ENCODE results near the gene GNGT2. TPM values are rescaled to one million over a fixed set of nuclear protein-coding genes. Genes with fewer than 3 reads are reported as not detected.

The GNGT2 gene
- total RNA-seq, 2 donors from 2014 or later = 1.1 TPM; not detected in 1

- 94 to 96% methylated on average over 2 to 3 of the region's 3 CpGs for WGBS, 2 experiments (ENCODE audit: insufficient coverage in 1 of 2, insufficient read length in 1 of 2)
- H3K4me3 Mint-ChIP-seq = no peak overlapping the region
Observed at GRCh38 chr17:49258394-49258793, 48.0 kb upstream of the GNGT2 start.

DNA sequence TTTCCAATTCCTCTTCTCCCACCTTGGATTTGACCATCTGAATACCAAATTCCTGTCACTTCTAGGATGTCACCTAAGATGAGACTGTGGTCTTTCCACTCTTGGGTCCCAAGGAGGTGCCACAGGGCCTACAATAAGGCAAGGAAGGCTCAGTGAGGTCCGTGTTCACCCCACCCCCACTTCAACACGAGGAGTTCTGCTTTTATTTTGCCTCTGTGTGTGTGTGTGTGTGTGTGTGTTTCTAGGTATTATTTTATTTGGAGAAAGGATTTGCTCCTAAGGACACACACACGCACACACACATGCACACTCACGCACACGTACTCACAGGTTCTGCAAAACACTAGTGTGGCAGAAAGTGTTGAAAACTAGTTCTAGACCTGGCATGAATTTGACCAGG is 44.8 kb upstream of the GNGT2 start:
- 89 to 98% methylated on average over 2 to 3 of the region's 5 CpGs for WGBS, 2 experiments (ENCODE audit: insufficient coverage in 1 of 2, insufficient read length in 1 of 2)
- Mint-ChIP-seq H3K36me3 (ENCODE audit: low read depth) (no peaks in the 10 kb centered on the region), H3K27me3 (ENCODE audit: insufficient read depth) (peaks cover 7% of the 10 kb centered on the region), H3K4me3 (no peak overlapping the region), H3K27ac (no peak overlapping the region), H3K4me1 (peaks cover 1% of the 10 kb centered on the region), H3K9me3 (no peaks in the 10 kb centered on the region)
- no peak overlapping the region for H3K27ac ChIP-seq (ENCODE audit: low read depth, low read length)
- no peaks in the 10 kb centered on the region for H3K36me3 ChIP-seq (ENCODE audit: control insufficient read depth, insufficient read depth, low read length)
- no peak for DNase-seq
- no peaks in the 10 kb centered on the region for H3K4me1 ChIP-seq (ENCODE audit: control insufficient read depth, insufficient read depth, low read length)
- peaks cover 7% of the 10 kb centered on the region for H3K27me3 ChIP-seq (ENCODE audit: control insufficient read depth, insufficient read depth, low read length, poor library complexity, severe bottlenecking)
- no peak overlapping the region for H3K4me3 ChIP-seq (ENCODE audit: low read length)
- H3K9me3 ChIP-seq (ENCODE audit: control insufficient read depth, low read length) = no peaks in the 10 kb centered on the region
- TF ChIP-seq, protein P1, sequence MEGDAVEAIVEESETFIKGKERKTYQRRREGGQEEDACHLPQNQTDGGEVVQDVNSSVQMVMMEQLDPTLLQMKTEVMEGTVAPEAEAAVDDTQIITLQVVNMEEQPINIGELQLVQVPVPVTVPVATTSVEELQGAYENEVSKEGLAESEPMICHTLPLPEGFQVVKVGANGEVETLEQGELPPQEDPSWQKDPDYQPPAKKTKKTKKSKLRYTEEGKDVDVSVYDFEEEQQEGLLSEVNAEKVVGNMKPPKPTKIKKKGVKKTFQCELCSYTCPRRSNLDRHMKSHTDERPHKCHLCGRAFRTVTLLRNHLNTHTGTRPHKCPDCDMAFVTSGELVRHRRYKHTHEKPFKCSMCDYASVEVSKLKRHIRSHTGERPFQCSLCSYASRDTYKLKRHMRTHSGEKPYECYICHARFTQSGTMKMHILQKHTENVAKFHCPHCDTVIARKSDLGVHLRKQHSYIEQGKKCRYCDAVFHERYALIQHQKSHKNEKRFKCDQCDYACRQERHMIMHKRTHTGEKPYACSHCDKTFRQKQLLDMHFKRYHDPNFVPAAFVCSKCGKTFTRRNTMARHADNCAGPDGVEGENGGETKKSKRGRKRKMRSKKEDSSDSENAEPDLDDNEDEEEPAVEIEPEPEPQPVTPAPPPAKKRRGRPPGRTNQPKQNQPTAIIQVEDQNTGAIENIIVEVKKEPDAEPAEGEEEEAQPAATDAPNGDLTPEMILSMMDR (conservative IDR thresholded peaks at IDR 0.05) = no peak
- H3K9ac ChIP-seq (ENCODE audit: extremely low read depth, low read length, poor library complexity, severe bottlenecking) = no peak overlapping the region

More at GRCh38 chr17:49258394-49258793, 48.0 kb upstream of the GNGT2 start:
- Histone ChIP-seq H3K27ac (ENCODE audit: low read depth, low read length) (no peak overlapping the region), H3K4me3 (ENCODE audit: low read length) (no peak overlapping the region), H3K4me1 (ENCODE audit: control insufficient read depth, insufficient read depth, low read length) (no peaks in the 10 kb centered on the region), H3K27me3 (ENCODE audit: control insufficient read depth, insufficient read depth, low read length, poor library complexity, severe bottlenecking) (peaks cover 18% of the 10 kb centered on the region), H3K9ac (ENCODE audit: extremely low read depth, low read length, poor library complexity, severe bottlenecking) (no peak overlapping the region), H3K9me3 (ENCODE audit: control insufficient read depth, low read length) (no peaks in the 10 kb centered on the region), H3K36me3 (ENCODE audit: control insufficient read depth, insufficient read depth, low read length) (no peaks in the 10 kb centered on the region)
- Mint-ChIP-seq H3K27ac (no peak overlapping the region), H3K4me1 (no peaks in the 10 kb centered on the region), H3K36me3 (ENCODE audit: low read depth) (no peaks in the 10 kb centered on the region), H3K27me3 (ENCODE audit: insufficient read depth) (peaks cover 21% of the 10 kb centered on the region), H3K9me3 (no peaks in the 10 kb centered on the region)
- TF ChIP-seq, protein P1 (conservative IDR thresholded peaks at IDR 0.05) = no peak
- no peak for DNase-seq

DNA sequence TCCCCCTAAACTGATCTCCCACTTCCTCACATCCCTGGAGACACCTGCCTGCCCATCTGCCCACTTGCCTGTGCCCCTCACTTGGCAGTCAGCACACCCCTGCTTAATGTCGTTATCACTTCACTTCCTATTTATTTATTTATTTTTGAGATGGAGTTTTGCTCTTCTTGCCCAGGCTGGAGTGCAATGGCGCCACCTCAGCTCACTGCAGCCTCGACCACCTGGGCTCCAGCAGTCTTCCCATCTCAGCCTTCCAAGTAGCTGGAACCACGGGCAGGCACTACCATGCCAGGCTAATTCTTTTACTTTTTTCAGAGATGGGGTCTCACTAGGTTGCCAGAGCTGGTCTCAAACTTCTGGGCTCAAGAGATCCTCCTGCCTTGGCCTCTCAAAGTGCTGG is 43.7 kb upstream of the GNGT2 start:
- peak; percentile 78 for DNase-seq
- Histone ChIP-seq H3K36me3 (ENCODE audit: control insufficient read depth, insufficient read depth, low read length) (no peaks in the 10 kb centered on the region), H3K4me3 (ENCODE audit: low read length) (no peak overlapping the region), H3K27ac (ENCODE audit: low read depth, low read length) (no peak overlapping the region), H3K27me3 (ENCODE audit: control insufficient read depth, insufficient read depth, low read length, poor library complexity, severe bottlenecking) (no peaks in the 10 kb centered on the region), H3K9ac (ENCODE audit: extremely low read depth, low read length, poor library complexity, severe bottlenecking) (no peak overlapping the region), H3K4me1 (ENCODE audit: control insufficient read depth, insufficient read depth, low read length) (no peaks in the 10 kb centered on the region), H3K9me3 (ENCODE audit: control insufficient read depth, low read length) (no peaks in the 10 kb centered on the region)
- TF ChIP-seq, protein P1 (conservative IDR thresholded peaks at IDR 0.05) = peak; percentile 50
- H3K9me3 Mint-ChIP-seq = no peaks in the 10 kb centered on the region
- H3K36me3 Mint-ChIP-seq (ENCODE audit: low read depth) = no peaks in the 10 kb centered on the region
- H3K4me1 Mint-ChIP-seq = peaks cover 1% of the 10 kb centered on the region
- H3K27me3 Mint-ChIP-seq (ENCODE audit: insufficient read depth) = no peaks in the 10 kb centered on the region
- no peak overlapping the region for H3K27ac Mint-ChIP-seq
- WGBS, 2 experiments (ENCODE audit: insufficient coverage in 1 of 2, insufficient read length in 1 of 2) = 76 to 100% methylated on average over 1 to 3 of the region's 4 CpGs
- H3K4me3 Mint-ChIP-seq = no peak overlapping the region

All from endodermal cell (in vitro differentiated cells).